Dendritic cell treated with granulocyte-macrophage colony-stimulating factor and Interleukin-4, amounts not matched to agents 40 ng/mL and 50 ng/mL, for 4 days (primary cell): Measurements from ENCODE around the gene API5.

Source experiments
- H3K27ac Mint-ChIP-seq: one replicate; pipeline ENCODE4 v1.8.0; 2022; ENCODE audit warnings: mild to moderate bottlenecking, mixed read lengths
- H3K27me3 Mint-ChIP-seq: one replicate; pipeline ENCODE4 v1.8.0; 2022; ENCODE audit warnings: mild to moderate bottlenecking, mixed read lengths
- H3K36me3 Mint-ChIP-seq: one replicate; pipeline ENCODE4 v1.8.0; 2022; ENCODE audit warnings: low read depth, mixed read lengths
- H3K4me1 Mint-ChIP-seq: one replicate; pipeline ENCODE4 v1.8.0; 2022; ENCODE audit warnings: low read depth, mixed read lengths
- H3K4me3 Mint-ChIP-seq: one replicate; pipeline ENCODE4 v1.8.0; 2022; ENCODE audit warnings: mild to moderate bottlenecking, moderate library complexity, mixed read lengths
- H3K9me3 Mint-ChIP-seq: one replicate; pipeline ENCODE4 v1.8.0; 2022; ENCODE audit warnings: mixed read lengths
- intact Hi-C: fragments of 100-400 bp; cut with micrococcal nuclease; formaldehyde crosslinking; loops from one replicate; pipeline ENCODE4 v1.15.0; 2022

The API5 gene

GRCh38 chr11:43311791-43312607 is at the start of gene API5:
Gene API5 (plus strand): TSS chr11:43311996. CDS start chr11:43312128, 132 bp downstream.
- intact Hi-C loops, result loop anchor here (2.0 to 10.0 kb wide), 3 partner anchors 47 to 753 kb away; partner anchors contain the start of genes ACCS and TTC17
- Mint-ChIP-seq H3K36me3 (peaks cover 18% of the 10 kb centered on the region), H3K27ac (peak within 1 kb of the TSS; percentile 89), H3K4me1 (peaks cover 21% of the 10 kb centered on the region), H3K27me3 (no peaks in the 10 kb centered on the region), H3K4me3 (peak within 1 kb of the TSS; percentile 86), H3K9me3 (no peaks in the 10 kb centered on the region)

GRCh38 chr11:43267856-43268580 is 43.8 kb upstream of the API5 start:
- peaks cover 2% of the 10 kb centered on the region for H3K27me3 Mint-ChIP-seq
- H3K27ac Mint-ChIP-seq, result no peak overlapping the region
- intact Hi-C loops, result no loop called here

GRCh38 chr11:43268786-43269185 is 43.0 kb upstream of the API5 start:
- intact Hi-C loops, result no loop called here
- H3K36me3 Mint-ChIP-seq, result no peaks in the 10 kb centered on the region
- no peaks in the 10 kb centered on the region for H3K4me1 Mint-ChIP-seq
- H3K4me3 Mint-ChIP-seq, result no peak overlapping the region
- no peaks in the 10 kb centered on the region for H3K9me3 Mint-ChIP-seq
- peaks cover 2% of the 10 kb centered on the region for H3K27me3 Mint-ChIP-seq
- H3K27ac Mint-ChIP-seq, result no peak overlapping the region

More at GRCh38 chr11:43267856-43268580, 43.8 kb upstream of the API5 start:
- Mint-ChIP-seq H3K36me3 (no peaks in the 10 kb centered on the region), H3K4me1 (no peaks in the 10 kb centered on the region), H3K4me3 (no peak overlapping the region), H3K9me3 (no peaks in the 10 kb centered on the region)

- intact Hi-C loops, result no loop called here
- Mint-ChIP-seq H3K27me3 (peaks cover 2% of the 10 kb centered on the region), H3K4me1 (no peaks in the 10 kb centered on the region), H3K27ac (no peak overlapping the region), H3K4me3 (no peak overlapping the region), H3K9me3 (no peaks in the 10 kb centered on the region), H3K36me3 (no peaks in the 10 kb centered on the region)
Observed at GRCh38 chr11:43269254-43269918, 42.4 kb upstream of the API5 start.

GRCh38 chr11:43270468-43270867 is 41.3 kb upstream of the API5 start:
- H3K4me3 Mint-ChIP-seq, result no peak overlapping the region
- H3K27ac Mint-ChIP-seq, result no peak overlapping the region
- H3K36me3 Mint-ChIP-seq, result no peaks in the 10 kb centered on the region
- peaks cover 2% of the 10 kb centered on the region for H3K27me3 Mint-ChIP-seq
- intact Hi-C loops, result no loop called here
- H3K4me1 Mint-ChIP-seq, result no peaks in the 10 kb centered on the region
- H3K9me3 Mint-ChIP-seq, result no peaks in the 10 kb centered on the region

- Mint-ChIP-seq H3K4me1 (no peaks in the 10 kb centered on the region), H3K36me3 (no peaks in the 10 kb centered on the region), H3K27ac (no peak overlapping the region), H3K9me3 (no peaks in the 10 kb centered on the region), H3K27me3 (peaks cover 2% of the 10 kb centered on the region), H3K4me3 (no peak overlapping the region)
- intact Hi-C loops, result no loop called here
Observed at GRCh38 chr11:43278193-43278956, 33.4 kb upstream of the API5 start.

GRCh38 chr11:43282607-43283440 is 29.0 kb upstream of the API5 start:
- intact Hi-C loops, result no loop called here
- no peaks in the 10 kb centered on the region for H3K9me3 Mint-ChIP-seq
- H3K36me3 Mint-ChIP-seq, result no peaks in the 10 kb centered on the region
- H3K27ac Mint-ChIP-seq, result no peak overlapping the region
- H3K4me1 Mint-ChIP-seq, result no peaks in the 10 kb centered on the region
- no peak overlapping the region for H3K4me3 Mint-ChIP-seq
- H3K27me3 Mint-ChIP-seq, result peaks cover 1% of the 10 kb centered on the region

GRCh38 chr11:43285826-43286225 is 26.0 kb upstream of the API5 start:
- Mint-ChIP-seq H3K36me3 (no peaks in the 10 kb centered on the region), H3K27me3 (peaks cover 4% of the 10 kb centered on the region), H3K4me3 (no peak overlapping the region), H3K9me3 (no peaks in the 10 kb centered on the region), H3K4me1 (no peaks in the 10 kb centered on the region), H3K27ac (no peak overlapping the region)
- intact Hi-C loops, result no loop called here

GRCh38 chr11:43289368-43289767 is 22.4 kb upstream of the API5 start:
- intact Hi-C loops, result no loop called here
- Mint-ChIP-seq H3K4me3 (no peak overlapping the region), H3K27me3 (peaks cover 4% of the 10 kb centered on the region), H3K27ac (no peak overlapping the region), H3K9me3 (no peaks in the 10 kb centered on the region), H3K36me3 (no peaks in the 10 kb centered on the region), H3K4me1 (no peaks in the 10 kb centered on the region)

GRCh38 chr11:43298397-43298796 is 13.4 kb upstream of the API5 start:
- Mint-ChIP-seq H3K9me3 (peaks cover 20% of the 10 kb centered on the region), H3K4me3 (no peak overlapping the region), H3K27ac (no peak overlapping the region), H3K4me1 (no peaks in the 10 kb centered on the region), H3K36me3 (no peaks in the 10 kb centered on the region), H3K27me3 (peaks cover 6% of the 10 kb centered on the region)
- intact Hi-C loops, result no loop called here

GRCh38 chr11:43315966-43316365 is 4.2 kb downstream of the API5 start:
- intact Hi-C loops, result loop anchor here (10.0 kb wide), 1 partner anchor 749 kb away; the partner anchor contains the start of gene ACCS
- Mint-ChIP-seq H3K27ac (no peak overlapping the region), H3K4me3 (no peak overlapping the region), H3K9me3 (no peaks in the 10 kb centered on the region), H3K27me3 (no peaks in the 10 kb centered on the region), H3K4me1 (peaks cover 21% of the 10 kb centered on the region), H3K36me3 (peaks cover 47% of the 10 kb centered on the region)

GRCh38 chr11:43316451-43316850 is 4.7 kb downstream of the API5 start:
- Mint-ChIP-seq H3K36me3 (peaks cover 52% of the 10 kb centered on the region), H3K9me3 (no peaks in the 10 kb centered on the region), H3K4me3 (no peak overlapping the region), H3K4me1 (peaks cover 21% of the 10 kb centered on the region), H3K27me3 (no peaks in the 10 kb centered on the region), H3K27ac (no peak overlapping the region)
- intact Hi-C loops, result loop anchor here (10.0 kb wide), 1 partner anchor 748 kb away; the partner anchor contains the start of gene ACCS

- Mint-ChIP-seq H3K36me3 (peaks cover 91% of the 10 kb centered on the region), H3K27me3 (no peaks in the 10 kb centered on the region), H3K9me3 (no peaks in the 10 kb centered on the region), H3K4me3 (no peak overlapping the region), H3K4me1 (no peaks in the 10 kb centered on the region), H3K27ac (no peak overlapping the region)
- intact Hi-C loops, result no loop called here
Observed at GRCh38 chr11:43327987-43328386, 16.2 kb downstream of the API5 start.
